ENCODE results near the gene FRMPD1. TPM values are rescaled to one million over a fixed set of nuclear protein-coding genes. Genes with fewer than 3 reads are reported as not detected.
"Not testable (repeated sequence)": the region's sequence is repeated elsewhere in the genome, so short reads cannot be mapped to it uniquely, and the experiment has no call there.

Gene FRMPD1
- total RNA-seq, 1 donor from 2014 or later, result 0.31 TPM

DNA sequence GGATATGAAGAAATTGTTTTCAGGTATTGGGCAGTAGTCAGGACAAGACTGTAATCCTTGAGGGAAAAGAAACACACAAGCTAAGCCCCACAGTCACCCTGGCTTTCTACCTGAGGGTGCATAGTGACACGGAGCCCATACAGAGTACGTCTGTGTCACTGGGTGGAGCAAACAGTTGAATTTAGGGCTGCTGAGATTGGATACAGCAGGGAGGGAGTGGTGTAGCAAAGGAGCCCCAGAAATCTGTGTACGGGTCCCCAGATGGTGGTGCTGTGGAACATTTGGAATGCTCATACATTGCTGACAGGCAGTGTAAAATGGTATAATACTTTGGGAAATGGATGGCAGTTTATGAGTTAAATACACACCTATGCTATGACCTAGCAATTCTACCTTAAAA, 108.0 kb downstream of the FRMPD1 start:
- Mint-ChIP-seq H3K36me3 (ENCODE audit: insufficient read depth) (peaks cover 8% of the 10 kb centered on the region), H3K27me3 (no peaks in the 10 kb centered on the region)
- TF ChIP-seq, protein P1, sequence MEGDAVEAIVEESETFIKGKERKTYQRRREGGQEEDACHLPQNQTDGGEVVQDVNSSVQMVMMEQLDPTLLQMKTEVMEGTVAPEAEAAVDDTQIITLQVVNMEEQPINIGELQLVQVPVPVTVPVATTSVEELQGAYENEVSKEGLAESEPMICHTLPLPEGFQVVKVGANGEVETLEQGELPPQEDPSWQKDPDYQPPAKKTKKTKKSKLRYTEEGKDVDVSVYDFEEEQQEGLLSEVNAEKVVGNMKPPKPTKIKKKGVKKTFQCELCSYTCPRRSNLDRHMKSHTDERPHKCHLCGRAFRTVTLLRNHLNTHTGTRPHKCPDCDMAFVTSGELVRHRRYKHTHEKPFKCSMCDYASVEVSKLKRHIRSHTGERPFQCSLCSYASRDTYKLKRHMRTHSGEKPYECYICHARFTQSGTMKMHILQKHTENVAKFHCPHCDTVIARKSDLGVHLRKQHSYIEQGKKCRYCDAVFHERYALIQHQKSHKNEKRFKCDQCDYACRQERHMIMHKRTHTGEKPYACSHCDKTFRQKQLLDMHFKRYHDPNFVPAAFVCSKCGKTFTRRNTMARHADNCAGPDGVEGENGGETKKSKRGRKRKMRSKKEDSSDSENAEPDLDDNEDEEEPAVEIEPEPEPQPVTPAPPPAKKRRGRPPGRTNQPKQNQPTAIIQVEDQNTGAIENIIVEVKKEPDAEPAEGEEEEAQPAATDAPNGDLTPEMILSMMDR (IDR thresholded peaks at IDR 0.05; ENCODE audit: unreplicated experiment), result no peak

DNA sequence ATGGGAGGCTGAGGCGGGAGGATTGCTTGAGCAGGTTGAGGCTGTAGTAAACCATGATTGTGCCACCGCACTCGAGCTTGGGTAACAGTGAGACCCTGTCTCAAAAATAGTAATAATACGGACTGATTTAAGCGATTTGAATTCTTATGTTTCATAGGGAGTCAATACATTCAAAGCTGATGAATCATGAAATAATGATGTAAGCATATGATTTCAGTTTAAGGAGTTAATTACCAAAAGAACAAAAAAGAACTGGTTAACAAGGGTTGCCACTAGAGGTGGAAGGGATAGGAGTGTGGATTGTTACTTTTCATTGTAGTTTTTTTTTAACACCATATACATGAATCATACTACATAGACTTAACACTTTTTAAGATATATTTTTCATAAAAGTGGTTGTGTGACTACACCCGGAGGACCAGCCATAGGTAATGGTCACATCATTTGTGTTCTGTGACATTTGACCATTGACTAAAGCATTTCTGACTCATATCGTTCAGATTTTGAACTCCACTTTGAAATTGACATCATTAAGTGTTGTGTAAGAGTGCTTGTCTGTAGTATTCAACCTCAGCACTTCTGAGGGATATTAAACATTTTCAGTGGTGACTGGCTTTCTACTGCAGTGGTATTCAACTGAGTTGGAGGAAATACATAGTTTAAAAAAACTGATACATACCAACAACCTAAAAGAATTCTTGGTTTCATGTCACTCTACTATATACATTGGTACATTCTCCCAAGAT, 109.8 kb downstream of the FRMPD1 start:
- TF ChIP-seq, protein P1 (IDR thresholded peaks at IDR 0.05; ENCODE audit: unreplicated experiment), result no peak
- no peak overlapping the region for H3K27ac Mint-ChIP-seq
- no peak overlapping the region for H3K4me3 Mint-ChIP-seq (ENCODE audit: low read depth)
- no peaks in the 10 kb centered on the region for H3K27me3 Mint-ChIP-seq
- H3K4me1 Mint-ChIP-seq (ENCODE audit: low read depth), result no peaks in the 10 kb centered on the region
- H3K9me3 Mint-ChIP-seq (ENCODE audit: low read depth), result no peaks in the 10 kb centered on the region
- no peak for DNase-seq (ENCODE audit: low spot score, unreplicated experiment)
- H3K36me3 Mint-ChIP-seq (ENCODE audit: insufficient read depth), result peaks cover 18% of the 10 kb centered on the region

More for the DNA sequence above, 108.0 kb downstream of the FRMPD1 start:
- Mint-ChIP-seq H3K4me1 (ENCODE audit: low read depth) (peaks cover 9% of the 10 kb centered on the region), H3K27ac (no peak overlapping the region), H3K9me3 (ENCODE audit: low read depth) (no peaks in the 10 kb centered on the region), H3K4me3 (ENCODE audit: low read depth) (no peak overlapping the region)
- no peak for DNase-seq (ENCODE audit: low spot score, unreplicated experiment)

DNA sequence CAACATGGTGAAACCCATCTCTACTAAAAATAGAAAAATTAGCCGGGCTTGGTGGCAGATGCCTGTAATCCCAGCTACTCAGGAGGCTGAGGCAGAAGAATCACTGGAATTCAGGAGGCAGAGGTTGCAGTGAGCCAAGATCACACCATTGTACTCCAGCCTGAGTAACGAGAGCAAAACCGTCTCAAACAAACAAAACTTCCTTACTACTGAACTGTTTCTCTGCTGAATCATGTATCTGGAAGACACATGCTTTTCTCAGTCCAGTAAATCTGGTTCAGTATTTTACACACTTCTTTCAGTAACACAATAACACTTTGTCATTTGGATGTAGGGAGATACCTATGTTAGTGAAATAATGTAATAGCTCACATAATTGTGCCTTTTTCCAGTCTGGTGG, 110.8 kb downstream of the FRMPD1 start:
- Mint-ChIP-seq H3K27me3 (no peaks in the 10 kb centered on the region), H3K4me3 (ENCODE audit: low read depth) (no peak overlapping the region), H3K27ac (no peak overlapping the region), H3K4me1 (ENCODE audit: low read depth) (no peaks in the 10 kb centered on the region), H3K36me3 (ENCODE audit: insufficient read depth) (peaks cover 23% of the 10 kb centered on the region), H3K9me3 (ENCODE audit: low read depth) (no peaks in the 10 kb centered on the region)
- no peak for DNase-seq (ENCODE audit: low spot score, unreplicated experiment)
- TF ChIP-seq, protein P1 (IDR thresholded peaks at IDR 0.05; ENCODE audit: unreplicated experiment), result no peak

GRCh38 chr9:37765263-37765662, 114.5 kb downstream of the FRMPD1 start:
- H3K27ac Mint-ChIP-seq; DNase-seq (ENCODE audit: low spot score, unreplicated experiment); H3K9me3 Mint-ChIP-seq (ENCODE audit: low read depth); H3K4me1 Mint-ChIP-seq (ENCODE audit: low read depth); H3K27me3 Mint-ChIP-seq; H3K4me3 Mint-ChIP-seq (ENCODE audit: low read depth): not testable (repeated sequence)
- peaks cover 27% of the 10 kb centered on the region for H3K36me3 Mint-ChIP-seq (ENCODE audit: insufficient read depth)

DNA sequence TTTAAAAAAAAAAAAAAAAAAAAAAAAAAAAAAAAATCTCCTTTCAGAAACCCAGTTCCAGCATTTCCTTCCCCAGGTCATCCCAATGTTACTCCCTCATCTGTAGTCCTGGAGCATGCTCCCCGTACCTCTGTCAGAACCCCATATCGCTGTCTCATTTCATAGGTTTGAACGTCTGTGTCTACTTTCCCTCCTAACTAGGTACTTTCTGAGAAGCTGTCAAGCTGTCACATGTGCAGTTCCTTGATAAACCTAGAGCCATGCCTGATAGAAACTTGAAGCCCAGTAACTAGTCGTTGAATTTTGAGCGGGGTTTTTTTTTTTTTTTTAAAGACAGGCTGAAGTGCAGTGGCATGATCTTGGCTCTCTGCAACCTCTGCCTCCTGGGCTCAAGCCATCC, 118.6 kb downstream of the FRMPD1 start:
- Mint-ChIP-seq H3K27me3 (no peaks in the 10 kb centered on the region), H3K4me3 (ENCODE audit: low read depth) (no peak overlapping the region), H3K27ac (no peak overlapping the region), H3K36me3 (ENCODE audit: insufficient read depth) (peaks cover 21% of the 10 kb centered on the region), H3K9me3 (ENCODE audit: low read depth) (no peaks in the 10 kb centered on the region), H3K4me1 (ENCODE audit: low read depth) (no peaks in the 10 kb centered on the region)
- no peak for DNase-seq (ENCODE audit: low spot score, unreplicated experiment)
- TF ChIP-seq, protein P1 (IDR thresholded peaks at IDR 0.05; ENCODE audit: unreplicated experiment), result no peak

GRCh38 chr9:37769995-37770394, 119.2 kb downstream of the FRMPD1 start:
- no peaks in the 10 kb centered on the region for H3K27me3 Mint-ChIP-seq
- H3K9me3 Mint-ChIP-seq (ENCODE audit: low read depth), result no peaks in the 10 kb centered on the region
- H3K4me3 Mint-ChIP-seq (ENCODE audit: low read depth), result no peak overlapping the region
- no peak for DNase-seq (ENCODE audit: low spot score, unreplicated experiment)
- TF ChIP-seq, protein P1 (IDR thresholded peaks at IDR 0.05; ENCODE audit: unreplicated experiment), result no peak
- H3K27ac Mint-ChIP-seq, result no peak overlapping the region
- H3K36me3 Mint-ChIP-seq (ENCODE audit: insufficient read depth), result peaks cover 19% of the 10 kb centered on the region
- H3K4me1 Mint-ChIP-seq (ENCODE audit: low read depth), result no peaks in the 10 kb centered on the region

Measured in progenitor cell of endocrine pancreas (in vitro differentiated cells).